Ishikawa (cell line): ENCODE data around the gene ABCC1.
A peak's percentile ranks its signal among the peaks of the same experiment; 100 is the strongest.

Source experiments
- CEBPB ChIP-seq: IDR thresholded peaks from 2 replicates; pipeline ENCODE4 v1.6.1; 2012
- CREB1 ChIP-seq: IDR thresholded peaks from 2 replicates; pipeline ENCODE4 v1.6.1; 2012; ENCODE audit warnings: low read depth
- EGR1 ChIP-seq: IDR thresholded peaks from 2 replicates; pipeline ENCODE4 v1.6.1; 2012
- EP300 ChIP-seq: IDR thresholded peaks from 2 replicates; pipeline ENCODE4 v1.6.1; 2012; ENCODE audit warnings: borderline replicate concordance
- FOXM1 ChIP-seq: IDR thresholded peaks from 2 replicates; pipeline ENCODE4 v1.6.1; 2012; ENCODE audit warnings: low read depth, borderline replicate concordance
- NFIC ChIP-seq: IDR thresholded peaks from 2 replicates; pipeline ENCODE4 v1.6.1; 2012
- RAD21 ChIP-seq: IDR thresholded peaks from 2 replicates; pipeline ENCODE4 v1.6.1; 2012; ENCODE audit warnings: low read depth
- TAF1 ChIP-seq: IDR thresholded peaks from 2 replicates; pipeline ENCODE4 v1.6.1; 2012; ENCODE audit warnings: low read depth, mild to moderate bottlenecking
- TCF12 ChIP-seq: IDR thresholded peaks from 2 replicates; pipeline ENCODE4 v1.6.1; 2012; ENCODE audit warnings: low read depth
- TEAD4 ChIP-seq: IDR thresholded peaks from 2 replicates; pipeline ENCODE4 v1.6.1; 2012
- YY1 ChIP-seq: IDR thresholded peaks from 2 replicates; pipeline ENCODE4 v1.6.1; 2012; ENCODE audit warnings: low read depth
- ZBTB7A ChIP-seq: IDR thresholded peaks from 2 replicates; pipeline ENCODE4 v1.6.1; 2012; ENCODE audit warnings: low read depth
- TF ChIP-seq, protein P1 (sequence below): IDR thresholded peaks from 2 replicates; pipeline ENCODE4 v1.6.1; 2012; ENCODE audit warnings: low read depth, mild to moderate bottlenecking
- TF ChIP-seq, protein P2 (sequence below): IDR thresholded peaks from 2 replicates; pipeline ENCODE4 v1.6.1; 2012
- TF ChIP-seq, protein P3 (sequence below): IDR thresholded peaks from 2 replicates; pipeline ENCODE4 v1.6.1; 2012

Gene ABCC1

DNA sequence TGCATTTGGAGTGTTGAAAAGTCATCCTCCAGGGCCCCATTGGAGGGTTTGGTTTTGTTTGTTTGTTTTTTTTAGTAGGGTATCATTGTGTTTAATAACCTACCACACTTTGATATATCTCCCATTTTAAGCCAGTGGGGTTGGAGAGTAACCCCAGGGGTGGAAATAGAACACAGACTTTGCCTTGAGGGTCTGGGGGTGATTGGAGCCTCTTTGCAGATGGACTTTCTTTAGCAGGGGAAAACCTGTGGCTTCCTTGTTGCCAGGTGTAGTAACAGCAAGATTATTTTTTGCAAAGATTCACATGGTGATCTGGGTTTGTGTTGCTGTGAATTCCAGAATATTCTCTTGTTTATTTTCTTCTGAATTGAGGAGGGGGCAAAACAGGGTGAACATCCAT is 1.5 kb downstream of the ABCC1 start:
- TF ChIP-seq, protein P1, sequence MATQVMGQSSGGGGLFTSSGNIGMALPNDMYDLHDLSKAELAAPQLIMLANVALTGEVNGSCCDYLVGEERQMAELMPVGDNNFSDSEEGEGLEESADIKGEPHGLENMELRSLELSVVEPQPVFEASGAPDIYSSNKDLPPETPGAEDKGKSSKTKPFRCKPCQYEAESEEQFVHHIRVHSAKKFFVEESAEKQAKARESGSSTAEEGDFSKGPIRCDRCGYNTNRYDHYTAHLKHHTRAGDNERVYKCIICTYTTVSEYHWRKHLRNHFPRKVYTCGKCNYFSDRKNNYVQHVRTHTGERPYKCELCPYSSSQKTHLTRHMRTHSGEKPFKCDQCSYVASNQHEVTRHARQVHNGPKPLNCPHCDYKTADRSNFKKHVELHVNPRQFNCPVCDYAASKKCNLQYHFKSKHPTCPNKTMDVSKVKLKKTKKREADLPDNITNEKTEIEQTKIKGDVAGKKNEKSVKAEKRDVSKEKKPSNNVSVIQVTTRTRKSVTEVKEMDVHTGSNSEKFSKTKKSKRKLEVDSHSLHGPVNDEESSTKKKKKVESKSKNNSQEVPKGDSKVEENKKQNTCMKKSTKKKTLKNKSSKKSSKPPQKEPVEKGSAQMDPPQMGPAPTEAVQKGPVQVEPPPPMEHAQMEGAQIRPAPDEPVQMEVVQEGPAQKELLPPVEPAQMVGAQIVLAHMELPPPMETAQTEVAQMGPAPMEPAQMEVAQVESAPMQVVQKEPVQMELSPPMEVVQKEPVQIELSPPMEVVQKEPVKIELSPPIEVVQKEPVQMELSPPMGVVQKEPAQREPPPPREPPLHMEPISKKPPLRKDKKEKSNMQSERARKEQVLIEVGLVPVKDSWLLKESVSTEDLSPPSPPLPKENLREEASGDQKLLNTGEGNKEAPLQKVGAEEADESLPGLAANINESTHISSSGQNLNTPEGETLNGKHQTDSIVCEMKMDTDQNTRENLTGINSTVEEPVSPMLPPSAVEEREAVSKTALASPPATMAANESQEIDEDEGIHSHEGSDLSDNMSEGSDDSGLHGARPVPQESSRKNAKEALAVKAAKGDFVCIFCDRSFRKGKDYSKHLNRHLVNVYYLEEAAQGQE, result no peak
- TF ChIP-seq TAF1, result no peak
- TF ChIP-seq NFIC, result no peak
- TF ChIP-seq EP300, result no peak
- no peak for TF ChIP-seq RAD21

DNA sequence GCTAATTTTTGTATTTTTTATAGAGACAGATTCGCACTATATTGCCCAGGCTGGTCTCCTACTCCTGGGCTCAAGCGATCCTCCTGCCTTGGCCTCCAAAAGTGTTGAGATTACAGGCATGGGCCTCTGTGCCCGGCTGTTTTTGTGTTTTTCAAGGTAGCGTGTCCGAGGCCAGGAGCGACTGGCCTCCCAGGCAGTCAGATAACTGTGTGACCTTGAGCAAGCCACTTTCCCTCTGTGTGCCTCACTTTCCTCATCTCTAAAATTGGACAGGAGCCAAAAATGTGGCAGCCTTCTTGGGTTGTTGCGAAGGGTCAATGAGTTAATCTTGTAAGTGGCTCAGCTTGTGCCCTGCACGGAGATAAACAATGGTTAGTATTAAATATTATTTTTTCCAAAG is 2.4 kb downstream of the ABCC1 start:
- TF ChIP-seq, protein P2, sequence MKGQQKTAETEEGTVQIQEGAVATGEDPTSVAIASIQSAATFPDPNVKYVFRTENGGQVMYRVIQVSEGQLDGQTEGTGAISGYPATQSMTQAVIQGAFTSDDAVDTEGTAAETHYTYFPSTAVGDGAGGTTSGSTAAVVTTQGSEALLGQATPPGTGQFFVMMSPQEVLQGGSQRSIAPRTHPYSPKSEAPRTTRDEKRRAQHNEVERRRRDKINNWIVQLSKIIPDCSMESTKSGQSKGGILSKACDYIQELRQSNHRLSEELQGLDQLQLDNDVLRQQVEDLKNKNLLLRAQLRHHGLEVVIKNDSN, result no peak
- TF ChIP-seq, protein P3, sequence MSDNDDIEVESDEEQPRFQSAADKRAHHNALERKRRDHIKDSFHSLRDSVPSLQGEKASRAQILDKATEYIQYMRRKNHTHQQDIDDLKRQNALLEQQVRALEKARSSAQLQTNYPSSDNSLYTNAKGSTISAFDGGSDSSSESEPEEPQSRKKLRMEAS, result no peak
- TF ChIP-seq TEAD4 (no peak), EP300 (no peak), ZBTB7A (no peak), CEBPB (no peak), TCF12 (no peak), NFIC (peak; percentile 50)
- TF ChIP-seq, protein P1, result no peak

DNA sequence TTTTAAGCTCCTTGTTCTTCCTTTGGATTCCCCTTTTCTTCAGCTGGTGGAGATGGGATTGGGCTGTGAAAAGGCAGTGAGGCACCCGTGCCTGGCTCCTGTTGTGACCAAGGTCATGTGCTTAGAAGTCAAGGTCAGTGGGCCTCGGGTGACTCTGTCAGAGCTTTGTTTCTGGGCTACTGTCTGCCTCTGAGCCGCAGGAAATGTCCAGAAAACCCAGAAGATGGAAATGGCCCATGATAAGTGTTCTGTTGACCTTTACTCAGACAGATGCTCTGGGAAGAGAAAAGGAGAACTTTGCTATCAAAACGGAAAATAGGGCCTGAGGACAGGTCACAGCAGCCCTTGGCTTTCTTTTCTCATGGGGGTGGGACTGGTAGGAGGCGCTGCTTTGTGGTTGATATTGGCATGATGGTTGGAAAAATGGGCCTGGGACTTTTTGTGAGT is 2.9 kb downstream of the ABCC1 start:
- TF ChIP-seq TCF12 (no peak), RAD21 (no peak), NFIC (no peak), ZBTB7A (no peak), EP300 (no peak), YY1 (no peak), CREB1 (no peak), FOXM1 (no peak), TAF1 (no peak), EGR1 (no peak), TEAD4 (no peak), CEBPB (no peak)
- TF ChIP-seq, protein P3, result no peak
- TF ChIP-seq, protein P1, result no peak
- TF ChIP-seq, protein P2, result no peak

DNA sequence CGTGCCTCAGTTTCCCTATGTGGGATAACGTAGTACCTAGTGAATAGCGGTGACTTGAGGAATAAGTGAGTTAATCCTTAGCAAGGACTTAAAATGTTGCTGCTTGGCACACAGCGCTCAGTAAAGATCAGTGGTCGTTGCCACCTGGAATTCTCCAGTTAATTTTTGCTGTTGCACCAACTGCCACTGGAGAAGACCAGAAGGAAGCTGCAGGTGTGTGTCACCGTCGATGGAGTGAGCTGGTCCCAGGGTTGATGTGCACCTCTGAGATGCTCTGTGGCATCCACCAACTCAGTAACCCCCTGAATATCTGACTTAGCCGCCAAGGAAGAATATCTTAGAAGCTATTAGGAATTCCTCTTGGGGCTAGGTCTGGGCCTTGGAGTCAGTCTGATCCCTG is 4.1 kb downstream of the ABCC1 start:
- TF ChIP-seq CEBPB (no peak), TAF1 (no peak), NFIC (no peak), ZBTB7A (no peak), YY1 (no peak), FOXM1 (no peak), TCF12 (no peak), EP300 (no peak), RAD21 (no peak), CREB1 (no peak)
- TF ChIP-seq, protein P1, result no peak
- TF ChIP-seq, protein P3, result no peak
